AG09309 (cell line): Measurements from ENCODE around the gene SMAD9.

Source experiments
- DNase-seq: peaks from one replicate; pipeline ENCODE4 v3.0.0-alpha.2; 2010; ENCODE audit warnings: low read depth
- H3K4me3 ChIP-seq: 2 replicates; pipeline ENCODE4 v1.5.1; 2011; ENCODE audit warnings: mild to moderate bottlenecking, low read depth, low read length, moderate library complexity; ENCODE audit not compliant: control insufficient read depth
- CTCF ChIP-seq: IDR thresholded peaks from 2 replicates; pipeline ENCODE4 v1.5.1; 2011; ENCODE audit warnings: mild to moderate bottlenecking, low read depth, low read length, inconsistent platforms; ENCODE audit not compliant: insufficient read depth, control insufficient read depth; ENCODE audit errors: missing control alignments

The SMAD9 gene

GRCh38 chr13:36919171-36919832 is 736 bp downstream of the SMAD9 start:
- H3K4me3 ChIP-seq, result peak overlapping the region; percentile 68
- TF ChIP-seq CTCF, result no peak
- DNase-seq, result no peak

- H3K4me3 ChIP-seq, result peak overlapping the region; percentile 68
- no peak for TF ChIP-seq CTCF
These were observed 1.5 kb downstream of the SMAD9 start for GRCh38 chr13:36918246-36919131.

GRCh38 chr13:36917311-36917710 is 2.7 kb downstream of the SMAD9 start:
- no peak for DNase-seq
- no peak for TF ChIP-seq CTCF
- H3K4me3 ChIP-seq, result no peak overlapping the region

More at GRCh38 chr13:36918246-36919131, 1.5 kb downstream of the SMAD9 start:
- DNase-seq, result no peak

- H3K4me3 ChIP-seq, result no peak overlapping the region
- TF ChIP-seq CTCF, result no peak
- no peak for DNase-seq
These were observed 4.0 kb downstream of the SMAD9 start for GRCh38 chr13:36915896-36916640.

GRCh38 chr13:36915106-36915505 is 4.9 kb downstream of the SMAD9 start:
- DNase-seq, result no peak
- no peak overlapping the region for H3K4me3 ChIP-seq
- no peak for TF ChIP-seq CTCF

- no peak for TF ChIP-seq CTCF
- DNase-seq, result no peak
- no peak overlapping the region for H3K4me3 ChIP-seq
These were observed 5.4 kb downstream of the SMAD9 start for GRCh38 chr13:36914648-36915047.
